MV-4-11 (cell line): ENCODE measurements around the gene TSC22D4.

Source experiments
- DNase-seq: peaks from one replicate; lab custom pipeline; 2025; lab: John Stamatoyannopoulos, UW

Gene TSC22D4

DNA sequence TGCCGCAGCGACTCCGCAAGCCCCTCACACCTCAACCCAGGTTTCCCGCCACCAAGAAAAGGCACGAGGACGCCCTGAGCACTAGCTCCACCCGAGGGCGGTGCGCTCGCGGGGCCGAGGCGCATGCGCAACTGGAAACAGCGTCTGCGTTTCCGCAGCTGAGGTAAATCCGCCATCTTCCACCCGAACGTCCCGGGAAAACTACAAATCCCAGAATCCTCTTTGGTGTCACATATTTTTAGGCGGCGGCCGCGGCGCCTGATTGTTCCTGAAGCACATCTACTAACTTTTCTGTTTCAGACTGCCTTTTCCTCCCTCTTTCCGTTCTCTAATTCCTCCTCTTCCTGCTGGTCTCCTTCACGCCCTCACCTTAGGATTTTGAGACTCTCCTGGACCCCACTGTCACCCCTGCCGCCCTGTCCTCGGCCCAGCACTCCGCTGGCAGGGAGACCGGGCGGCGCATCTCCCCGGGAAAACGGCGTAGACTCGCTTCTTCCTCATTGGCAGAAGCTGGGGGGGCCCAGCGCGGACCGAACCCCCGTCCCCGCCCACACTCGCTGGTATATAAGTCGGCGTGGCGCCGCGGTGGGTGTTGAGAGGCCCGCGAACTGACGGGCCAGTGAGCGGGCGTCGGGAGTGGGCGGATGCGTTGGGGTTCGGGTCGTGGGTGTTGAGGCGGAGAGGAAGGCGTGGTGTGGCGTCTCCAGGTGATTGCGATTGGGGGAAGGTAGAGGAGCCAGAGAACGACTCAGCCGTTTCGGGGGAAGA lies 50.6 kb downstream of the TSC22D4 start, which contains the start of gene ZCWPW1:
ZCWPW1 (minus strand) TSS at position 505 of the 768 bp plus-strand sequence. CDS start 8,054 bp downstream, outside the sequence.
- DNase-seq: peak; percentile 97

- no peak for DNase-seq
Observed at GRCh38 chr7:100427762-100428198, 51.2 kb downstream of the TSC22D4 start.

DNA sequence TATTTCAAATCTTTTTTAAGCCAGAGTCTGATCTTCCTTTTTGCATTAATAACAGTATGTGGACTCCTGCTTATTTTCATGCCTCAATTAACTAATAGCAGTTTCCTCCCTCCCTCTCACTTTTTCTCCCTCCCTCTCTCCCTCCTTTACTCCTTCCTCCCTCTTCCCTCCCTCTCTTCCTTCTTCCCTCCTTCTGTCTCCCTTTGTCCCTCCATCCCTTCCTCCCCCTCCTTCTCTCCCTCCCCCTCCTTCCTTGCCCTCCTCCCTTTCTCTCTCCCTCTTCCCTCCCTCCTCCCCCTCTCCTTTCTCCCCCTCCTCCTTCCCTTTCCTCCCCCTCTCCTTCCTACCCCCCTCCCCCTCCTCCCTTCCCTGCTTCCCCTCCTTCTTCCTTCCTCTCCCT lies 52.5 kb downstream of the TSC22D4 start:
- DNase-seq: no peak

GRCh38 chr7:100425347-100425746 lies 53.7 kb downstream of the TSC22D4 start:
- no peak for DNase-seq

DNA sequence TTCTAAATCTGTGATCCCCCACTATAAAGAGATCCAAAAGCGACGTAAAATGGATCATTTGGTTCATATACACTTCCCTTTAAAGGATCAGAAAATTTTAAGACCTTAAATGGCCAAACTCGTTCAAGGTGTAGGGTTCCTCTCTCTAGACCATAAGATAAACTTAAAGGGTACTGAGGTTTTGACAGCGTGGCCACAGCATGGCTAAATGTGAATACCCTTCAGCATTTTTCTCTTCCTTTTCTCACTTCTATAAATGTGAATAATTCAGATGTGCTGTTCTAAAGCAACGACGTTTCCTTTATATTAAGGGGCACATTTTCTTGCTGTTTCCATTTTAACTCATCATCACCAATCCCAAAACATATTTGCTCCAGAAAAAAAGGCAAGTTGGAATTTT lies 55.7 kb downstream of the TSC22D4 start:
- DNase-seq: no peak

- DNase-seq: no peak
Observed at GRCh38 chr7:100419660-100420226, 59.3 kb downstream of the TSC22D4 start.

DNA sequence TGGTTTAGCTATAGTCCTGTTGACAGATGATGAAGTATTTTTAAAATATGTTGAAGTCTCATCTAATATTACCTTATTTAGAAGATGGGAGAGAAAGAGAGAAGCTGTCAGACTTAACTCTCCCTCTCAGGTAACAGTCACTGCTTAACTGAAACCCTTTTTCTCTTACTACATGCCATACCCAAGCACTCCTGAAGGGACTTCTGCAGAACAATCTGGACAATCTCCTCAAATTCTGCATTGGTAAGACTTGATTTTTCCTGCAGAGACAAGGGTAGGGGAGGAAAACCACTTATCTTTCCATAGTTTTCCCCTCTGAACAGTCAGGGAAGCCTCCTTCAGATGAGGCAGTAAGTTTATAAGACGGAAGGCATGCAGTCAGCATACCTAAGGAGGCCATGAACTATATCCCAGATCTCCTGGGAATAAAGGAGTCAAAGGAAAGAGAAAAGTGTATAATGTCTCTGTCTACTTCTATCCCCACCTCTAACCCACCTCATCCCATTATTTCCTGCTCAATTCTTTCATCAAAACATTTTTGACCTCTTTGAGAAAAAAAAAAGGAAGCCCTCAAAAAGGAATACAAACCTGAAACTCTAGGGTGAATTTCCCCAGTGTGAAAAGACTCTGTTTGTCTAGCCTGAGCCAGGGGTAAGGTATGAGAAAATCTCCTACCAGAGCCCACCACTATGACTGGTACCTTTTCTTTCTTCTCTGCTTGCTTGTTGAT lies 59.9 kb downstream of the TSC22D4 start:
- DNase-seq: no peak
